ENCODE results near the gene PLB1. TPM values are rescaled to one million over a fixed set of nuclear protein-coding genes. Genes with fewer than 3 reads are reported as not detected.

PLB1 gene
- total RNA-seq, 2 experiments from 2014 or later = 0.87 to 1.1 TPM

DNA sequence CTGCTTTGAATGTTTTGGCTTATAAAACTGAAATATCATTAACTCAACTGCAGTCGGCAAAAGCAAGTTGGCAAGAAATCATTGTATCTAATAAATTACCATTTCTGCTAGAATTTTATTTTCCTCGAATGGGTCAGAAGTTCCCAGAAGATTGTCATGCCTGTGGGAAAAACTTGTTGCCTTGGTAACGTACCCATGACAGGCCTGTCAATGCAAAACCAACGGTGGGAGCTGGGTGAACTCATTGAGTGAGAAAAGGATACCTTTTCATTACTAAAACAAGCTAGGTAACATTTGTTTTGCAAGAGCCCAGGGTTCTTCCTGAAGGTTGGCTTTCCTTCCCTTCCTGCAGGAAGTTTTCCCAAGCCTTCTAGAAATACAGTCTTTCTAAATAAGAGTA, 9.5 kb downstream of the PLB1 start:
- no peak for DNase-seq
- ChIA-PET POLR2A (no interaction called here), CTCF (interaction anchor here (0.8 to 1.6 kb wide), 3 partner anchors 10 to 26 kb away, joined by 3 to 5 read pairs (median 3); no protein-coding TSS in a partner anchor)
- Mint-ChIP-seq H3K4me1 (peaks cover 16% of the 10 kb centered on the region), H3K27ac (no peak overlapping the region), H3K36me3 (ENCODE audit: low read depth) (no peaks in the 10 kb centered on the region), H3K9me3 (ENCODE audit: low read depth) (no peaks in the 10 kb centered on the region), H3K27me3 (peaks cover 2% of the 10 kb centered on the region), H3K4me3 (no peak overlapping the region)
- intact Hi-C loops (cut with DNase I, micrococcal nuclease) = no loop called here
- ATAC-seq = no peak

DNA sequence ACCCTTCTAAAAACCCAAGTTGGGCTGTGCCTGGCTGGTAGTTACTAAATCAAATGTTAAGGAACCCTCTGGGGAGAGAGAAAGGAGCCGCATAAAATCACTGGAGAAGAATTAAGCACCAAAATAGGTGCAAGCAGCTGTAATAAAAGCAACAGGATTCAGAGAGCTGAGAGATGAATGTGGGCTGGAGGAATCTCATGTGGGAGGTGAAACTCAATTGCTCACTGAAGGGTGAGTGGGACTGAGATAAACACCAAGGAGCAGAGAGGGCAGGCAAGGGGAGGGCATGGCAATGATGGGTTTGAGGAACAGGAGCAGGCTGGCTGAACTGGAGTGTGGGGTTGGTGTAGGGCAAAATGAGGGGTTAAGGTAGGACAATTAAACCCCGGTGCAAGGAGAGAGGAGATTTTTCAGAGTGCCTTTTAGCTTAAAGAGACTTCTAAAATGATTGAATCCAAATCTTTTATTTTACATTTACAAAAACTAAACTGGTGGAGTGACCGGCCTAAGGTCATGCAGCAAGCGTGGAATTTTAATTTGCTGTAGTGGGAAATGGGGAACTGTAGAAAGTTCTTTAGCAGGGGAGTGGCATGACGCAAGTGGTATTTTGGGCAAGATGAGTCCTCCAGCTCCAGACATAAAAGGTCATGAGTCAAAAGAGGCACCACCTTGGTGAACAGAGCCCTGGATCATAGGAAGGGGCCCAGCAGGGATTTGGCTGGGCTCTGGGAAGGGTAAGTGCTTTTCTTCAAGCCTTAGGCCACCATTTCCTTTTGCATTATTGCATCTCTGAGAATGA, 10.5 kb downstream of the PLB1 start:
- Mint-ChIP-seq H3K4me1 (peaks cover 16% of the 10 kb centered on the region), H3K27me3 (peaks cover 2% of the 10 kb centered on the region), H3K36me3 (ENCODE audit: low read depth) (no peaks in the 10 kb centered on the region), H3K4me3 (no peak overlapping the region), H3K27ac (no peak overlapping the region), H3K9me3 (ENCODE audit: low read depth) (no peaks in the 10 kb centered on the region)
- CTCF ChIA-PET = interaction anchor here (0.6 to 1.6 kb wide), 5 partner anchors 9 to 338 kb away, joined by 3 to 5 read pairs (median 3); no protein-coding TSS in a partner anchor
- ATAC-seq = peak; percentile 27
- intact Hi-C loops (cut with DNase I, micrococcal nuclease) = no loop called here
- peak; percentile 16 for DNase-seq
- POLR2A ChIA-PET = no interaction called here

DNA sequence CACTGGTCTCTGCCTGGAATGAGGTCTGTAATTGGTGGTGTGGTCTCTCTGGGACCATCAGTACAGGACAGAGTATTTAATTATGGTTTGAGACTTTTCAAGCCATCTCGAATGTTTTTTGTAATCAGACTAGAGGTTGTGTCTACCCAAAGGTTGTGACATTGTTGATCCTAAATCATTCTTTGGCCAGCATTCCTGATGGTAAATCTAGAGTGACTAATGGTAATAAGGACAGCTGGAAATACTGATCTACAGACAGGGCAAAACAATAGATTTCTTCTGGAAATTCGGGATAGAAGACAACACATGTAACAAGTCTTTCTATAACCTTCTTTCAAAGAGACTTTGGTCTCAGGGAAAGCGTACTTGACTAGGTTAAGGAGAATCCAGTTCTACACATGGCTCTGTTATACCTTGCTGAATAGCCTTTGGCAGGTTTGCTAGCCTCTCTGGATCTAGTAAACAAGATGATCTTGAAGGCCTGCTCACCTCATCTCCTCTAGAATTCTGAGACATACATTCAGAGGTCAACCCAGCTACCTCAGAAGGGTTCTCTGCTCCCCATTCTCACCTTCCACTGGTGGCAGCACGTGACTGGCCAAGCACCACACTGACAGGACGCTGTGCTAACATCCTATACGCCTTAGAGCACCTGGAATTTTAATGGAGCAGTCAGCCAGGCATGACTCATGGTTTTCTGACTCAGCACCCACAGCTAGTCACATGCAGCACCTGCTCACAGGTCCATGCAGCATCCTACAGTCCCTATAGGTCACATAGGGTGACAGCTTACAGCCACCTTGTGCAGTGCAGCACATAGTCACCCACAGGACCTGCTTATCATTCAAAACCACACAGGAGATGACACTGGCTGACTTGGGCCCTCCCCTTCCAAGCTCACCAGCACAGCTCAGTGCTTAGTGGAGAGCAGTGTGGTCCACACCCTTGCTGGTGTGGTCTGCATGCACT, 12.2 kb downstream of the PLB1 start:
- DNase-seq = peak; percentile 62
- H3K27me3 Mint-ChIP-seq = peaks cover 8% of the 10 kb centered on the region
- POLR2A ChIA-PET = no interaction called here
- no peak overlapping the region for H3K4me3 Mint-ChIP-seq
- H3K36me3 Mint-ChIP-seq (ENCODE audit: low read depth) = peaks cover 1% of the 10 kb centered on the region
- no peak overlapping the region for H3K27ac Mint-ChIP-seq
- intact Hi-C loops (cut with DNase I, micrococcal nuclease) = no loop called here
- peak; percentile 98 for ATAC-seq
- H3K9me3 Mint-ChIP-seq (ENCODE audit: low read depth) = peaks cover 14% of the 10 kb centered on the region
- CTCF ChIA-PET = interaction anchor here (0.6 kb wide), 1 partner anchor 355 kb away, joined by 4 read pairs; no protein-coding TSS in a partner anchor
- peaks cover 16% of the 10 kb centered on the region for H3K4me1 Mint-ChIP-seq

DNA sequence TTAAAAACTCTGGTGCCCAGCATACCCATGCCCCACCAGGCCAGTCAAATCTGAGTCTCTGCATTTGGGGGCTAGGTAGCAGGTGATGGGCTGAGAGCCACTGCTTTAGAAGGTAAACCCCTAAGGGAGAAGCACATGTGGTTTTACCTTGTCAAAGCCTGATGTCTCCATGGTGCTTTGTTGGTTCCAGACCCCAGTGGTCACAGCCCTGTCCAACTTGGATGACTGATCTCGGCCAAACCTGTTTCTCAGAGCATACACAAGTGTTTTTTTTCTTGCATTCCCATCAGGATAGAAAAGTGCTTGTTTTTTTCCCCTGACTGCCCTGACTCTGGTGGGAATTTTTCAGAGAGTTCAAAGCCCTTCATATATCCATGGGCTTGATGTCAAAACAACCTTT, 13.5 kb downstream of the PLB1 start:
- peaks cover 1% of the 10 kb centered on the region for H3K36me3 Mint-ChIP-seq (ENCODE audit: low read depth)

DNA sequence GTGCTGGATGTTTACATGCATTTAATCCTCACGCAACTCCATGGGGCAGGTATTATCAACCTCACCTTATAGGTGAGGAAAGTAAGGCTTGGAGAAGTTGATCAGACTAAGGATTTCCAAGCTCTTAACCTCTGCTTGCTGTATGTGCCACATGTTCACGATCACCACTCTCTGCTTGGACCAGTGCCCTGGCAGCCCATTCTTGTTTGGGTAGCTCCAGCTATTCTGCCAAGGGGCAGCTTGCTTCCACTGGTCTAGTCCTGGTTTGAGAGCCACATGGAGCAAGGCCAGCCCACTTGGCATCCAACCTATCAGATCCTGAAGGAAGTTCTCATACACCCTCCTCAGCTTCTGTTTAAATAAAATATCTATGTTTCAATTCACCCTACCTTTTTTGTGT, 14.3 kb downstream of the PLB1 start:
- Mint-ChIP-seq H3K27me3 (peaks cover 15% of the 10 kb centered on the region), H3K4me3 (no peak overlapping the region), H3K9me3 (ENCODE audit: low read depth) (peaks cover 14% of the 10 kb centered on the region), H3K36me3 (ENCODE audit: low read depth) (peaks cover 1% of the 10 kb centered on the region), H3K27ac (no peak overlapping the region), H3K4me1 (peaks cover 16% of the 10 kb centered on the region)
- DNase-seq (no peak), ATAC-seq (no peak)
- CTCF ChIA-PET = interaction anchor here (0.6 kb wide), 1 partner anchor 43 kb away, joined by 3 read pairs; no protein-coding TSS in a partner anchor
- intact Hi-C loops (cut with DNase I, micrococcal nuclease) = no loop called here
- POLR2A ChIA-PET = no interaction called here

More for the DNA sequence above, 13.5 kb downstream of the PLB1 start:
- peaks cover 14% of the 10 kb centered on the region for H3K9me3 Mint-ChIP-seq (ENCODE audit: low read depth)
- POLR2A ChIA-PET = no interaction called here
- intact Hi-C loops (cut with DNase I, micrococcal nuclease) = no loop called here
- H3K4me1 Mint-ChIP-seq = peaks cover 16% of the 10 kb centered on the region
- no peak overlapping the region for H3K4me3 Mint-ChIP-seq
- DNase-seq (no peak), ATAC-seq (no peak)
- H3K27me3 Mint-ChIP-seq = peaks cover 13% of the 10 kb centered on the region
- CTCF ChIA-PET = no interaction called here
- H3K27ac Mint-ChIP-seq = no peak overlapping the region

DNA sequence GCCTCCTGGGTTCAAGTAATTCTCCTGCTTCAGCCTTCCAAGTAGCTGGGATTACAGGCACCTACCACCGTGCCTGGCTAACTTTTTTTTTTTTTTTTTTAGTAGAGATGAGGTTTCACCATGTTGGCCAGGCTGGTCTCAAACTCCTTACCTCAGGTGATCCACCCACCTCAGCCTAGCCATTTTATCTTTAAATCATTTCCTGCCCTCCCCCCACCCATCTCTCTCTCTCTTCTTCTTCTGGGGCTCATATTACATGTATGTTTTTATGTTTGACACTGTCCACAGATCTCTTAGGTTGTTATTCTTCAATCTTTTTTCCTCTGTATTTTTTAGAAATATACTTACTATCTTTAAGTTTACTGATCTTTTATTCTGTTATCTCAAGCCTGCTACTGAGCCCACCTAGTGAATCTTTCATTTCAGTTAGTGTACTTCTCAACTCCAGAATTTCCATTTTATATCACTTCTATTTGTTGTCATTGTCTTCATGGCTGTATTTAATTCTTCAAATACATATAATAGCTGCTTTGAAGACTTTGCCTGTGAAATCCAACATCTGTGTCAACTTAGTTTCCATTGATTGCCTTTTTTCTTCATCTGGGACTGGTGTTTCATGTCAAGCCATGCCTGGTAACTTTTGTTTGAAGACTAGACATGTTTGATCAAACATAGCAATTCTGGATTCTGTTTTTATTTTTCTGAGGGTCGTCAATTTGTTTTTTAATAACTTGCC, 16.2 kb downstream of the PLB1 start:
- no peak overlapping the region for H3K4me3 Mint-ChIP-seq
- H3K9me3 Mint-ChIP-seq (ENCODE audit: low read depth) = peaks cover 14% of the 10 kb centered on the region
- ATAC-seq = no peak
- H3K36me3 Mint-ChIP-seq (ENCODE audit: low read depth) = peaks cover 1% of the 10 kb centered on the region
- H3K4me1 Mint-ChIP-seq = peaks cover 8% of the 10 kb centered on the region
- POLR2A ChIA-PET = no interaction called here
- CTCF ChIA-PET = interaction anchor here (0.7 to 1.6 kb wide), 2 partner anchors 49 to 997 kb away, joined by 3 read pairs; no protein-coding TSS in a partner anchor
- H3K27me3 Mint-ChIP-seq = peaks cover 19% of the 10 kb centered on the region
- no peak for DNase-seq
- intact Hi-C loops (cut with DNase I, micrococcal nuclease) = no loop called here
- no peak overlapping the region for H3K27ac Mint-ChIP-seq

DNA sequence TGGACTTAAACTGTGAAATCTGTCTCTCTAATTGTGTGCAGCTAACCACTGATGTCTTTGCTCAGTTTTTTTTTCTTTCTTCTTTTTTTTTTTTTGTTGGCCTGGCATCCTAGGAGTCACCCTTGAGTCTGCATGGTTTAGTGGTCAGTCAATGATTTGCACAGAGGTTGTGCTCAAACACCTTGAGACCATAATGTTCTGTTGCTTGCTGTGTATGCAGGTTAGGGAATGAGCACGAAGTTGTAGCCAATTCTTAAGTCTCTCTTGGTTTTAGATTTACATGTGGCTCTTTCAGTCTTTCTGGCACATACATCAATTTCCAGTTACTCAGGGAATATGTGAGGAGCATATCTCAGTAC, 16.7 kb downstream of the PLB1 start:
- Mint-ChIP-seq H3K4me3 (no peak overlapping the region), H3K9me3 (ENCODE audit: low read depth) (peaks cover 14% of the 10 kb centered on the region), H3K36me3 (ENCODE audit: low read depth) (peaks cover 1% of the 10 kb centered on the region), H3K4me1 (peaks cover 8% of the 10 kb centered on the region), H3K27me3 (peaks cover 19% of the 10 kb centered on the region), H3K27ac (no peak overlapping the region)
- ChIA-PET POLR2A (no interaction called here), CTCF (interaction anchor here (1.6 kb wide), 1 partner anchor 50 kb away, joined by 3 read pairs; no protein-coding TSS in a partner anchor)
- intact Hi-C loops (cut with DNase I, micrococcal nuclease) = no loop called here
- DNase-seq (no peak), ATAC-seq (no peak)

DNA sequence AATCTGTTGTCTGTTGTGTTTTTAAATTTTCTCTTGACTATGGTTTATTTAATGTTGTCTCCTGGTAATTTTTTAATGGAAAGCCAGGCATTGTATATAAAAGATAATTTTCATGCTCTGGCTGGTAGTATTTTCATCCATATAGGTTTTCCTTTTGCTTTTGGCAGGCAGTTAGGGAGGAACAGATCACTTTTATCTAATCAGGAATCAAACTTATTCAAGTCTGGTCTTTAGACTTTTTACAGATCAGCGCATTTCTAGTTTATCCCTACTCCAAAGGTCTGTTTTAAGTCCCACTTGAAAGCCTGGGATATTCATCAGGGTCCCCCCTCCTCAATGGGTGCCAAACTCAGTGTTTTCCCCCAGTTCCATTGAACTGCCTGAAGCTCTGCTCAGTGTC, 17.2 kb downstream of the PLB1 start:
- Mint-ChIP-seq H3K27me3 (peaks cover 21% of the 10 kb centered on the region), H3K27ac (no peak overlapping the region), H3K9me3 (ENCODE audit: low read depth) (peaks cover 14% of the 10 kb centered on the region), H3K36me3 (ENCODE audit: low read depth) (peaks cover 1% of the 10 kb centered on the region), H3K4me1 (peaks cover 8% of the 10 kb centered on the region), H3K4me3 (no peak overlapping the region)
- no peak for ATAC-seq
- ChIA-PET CTCF (no interaction called here), POLR2A (no interaction called here)
- no peak for DNase-seq
- intact Hi-C loops (cut with DNase I, micrococcal nuclease) = no loop called here

DNA sequence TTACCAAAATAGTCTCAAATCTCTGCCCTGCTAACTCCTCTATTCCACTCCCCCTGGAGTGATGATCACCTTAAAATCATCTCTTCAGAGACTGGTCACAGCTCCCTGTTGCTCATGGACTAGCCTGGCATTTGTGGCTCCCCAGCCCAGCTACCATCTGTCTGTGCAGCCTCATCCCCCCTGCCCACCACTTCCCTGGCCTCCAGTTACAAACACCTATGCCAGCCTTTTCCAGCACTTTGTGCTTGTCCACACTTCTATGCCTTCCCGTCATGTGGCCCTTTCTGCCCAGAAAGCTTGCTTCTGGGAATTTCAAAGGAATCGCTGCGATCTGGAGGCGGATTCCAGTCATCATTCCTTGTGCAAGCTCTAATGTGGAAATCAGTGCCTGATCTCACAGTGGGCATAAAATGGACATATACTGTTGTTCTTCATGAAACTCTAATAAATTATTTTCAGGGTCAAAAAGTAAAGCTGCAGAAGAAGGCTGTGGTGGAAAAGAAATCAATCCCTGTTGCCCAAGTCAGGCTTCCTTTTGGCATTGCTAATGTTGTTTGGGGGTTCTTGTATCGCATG, 19.4 kb downstream of the PLB1 start:
- ATAC-seq (no peak), DNase-seq (no peak)
- ChIA-PET CTCF (interaction anchor here (1.3 kb wide), 1 partner anchor 9 kb away, joined by 3 read pairs; no protein-coding TSS in a partner anchor), POLR2A (no interaction called here)
- intact Hi-C loops (cut with DNase I, micrococcal nuclease) = no loop called here
- H3K9me3 Mint-ChIP-seq (ENCODE audit: low read depth) = peaks cover 14% of the 10 kb centered on the region
- H3K4me3 Mint-ChIP-seq = no peak overlapping the region
- no peak overlapping the region for H3K27ac Mint-ChIP-seq
- H3K27me3 Mint-ChIP-seq = peaks cover 30% of the 10 kb centered on the region
- no peaks in the 10 kb centered on the region for H3K4me1 Mint-ChIP-seq
- H3K36me3 Mint-ChIP-seq (ENCODE audit: low read depth) = peaks cover 1% of the 10 kb centered on the region

DNA sequence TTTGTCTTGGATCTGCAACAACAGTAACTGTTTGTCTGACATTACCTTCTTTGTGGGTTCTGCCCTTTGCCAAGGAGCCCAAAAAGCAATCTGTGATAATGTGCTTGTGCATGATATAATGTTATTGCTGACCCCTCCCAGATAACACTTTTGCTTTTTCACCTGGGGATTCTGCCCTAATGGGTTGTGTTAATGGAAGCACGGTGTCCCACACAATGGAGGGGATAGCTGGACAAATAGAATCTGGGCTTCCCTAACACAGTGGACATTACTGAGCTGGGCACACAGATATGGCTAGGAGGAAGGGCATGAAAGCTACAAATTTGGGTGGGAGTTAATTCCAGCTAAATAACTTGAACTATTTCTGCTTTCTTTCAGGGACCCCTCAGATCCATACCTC, 20.6 kb downstream of the PLB1 start:
- DNase-seq (no peak), ATAC-seq (no peak)
- intact Hi-C loops (cut with DNase I, micrococcal nuclease) = no loop called here
- CTCF ChIA-PET = interaction anchor here (0.5 to 0.6 kb wide), 2 partner anchors 783 to 1213 kb away, joined by 3 read pairs; no protein-coding TSS in a partner anchor
- POLR2A ChIA-PET = no interaction called here
- Mint-ChIP-seq H3K9me3 (ENCODE audit: low read depth) (peaks cover 14% of the 10 kb centered on the region), H3K27me3 (peaks cover 36% of the 10 kb centered on the region), H3K4me1 (no peaks in the 10 kb centered on the region), H3K4me3 (no peak overlapping the region), H3K36me3 (ENCODE audit: low read depth) (peaks cover 1% of the 10 kb centered on the region), H3K27ac (no peak overlapping the region)

DNA sequence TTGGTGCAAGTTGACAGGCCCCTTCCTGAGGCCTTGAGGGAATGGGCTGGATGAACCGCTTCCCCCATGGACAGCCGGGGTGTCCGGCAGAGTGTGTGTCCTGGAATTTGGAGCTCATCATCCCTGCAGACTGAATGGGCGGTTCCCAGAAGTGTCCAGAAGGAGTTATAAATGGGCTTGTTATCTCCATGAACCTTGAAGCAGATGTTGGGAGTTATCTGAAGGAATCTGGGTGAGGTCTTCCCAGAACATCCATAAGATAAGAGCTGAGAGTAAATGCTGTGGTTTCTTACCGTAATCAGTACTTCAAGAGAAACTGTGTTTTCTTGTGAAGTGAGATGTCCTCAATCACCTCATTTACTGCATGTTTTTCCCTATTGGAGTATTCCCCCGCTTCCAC, 21.1 kb downstream of the PLB1 start:
- Mint-ChIP-seq H3K27ac (no peak overlapping the region), H3K36me3 (ENCODE audit: low read depth) (no peaks in the 10 kb centered on the region), H3K4me1 (no peaks in the 10 kb centered on the region), H3K9me3 (ENCODE audit: low read depth) (peaks cover 11% of the 10 kb centered on the region), H3K27me3 (peaks cover 40% of the 10 kb centered on the region), H3K4me3 (no peak overlapping the region)
- intact Hi-C loops (cut with DNase I, micrococcal nuclease) = no loop called here
- no peak for ATAC-seq
- ChIA-PET CTCF (interaction anchor here (0.5 kb wide), 1 partner anchor 1214 kb away, joined by 3 read pairs; no protein-coding TSS in a partner anchor), POLR2A (no interaction called here)
- DNase-seq = no peak
